Endothelial cell of umbilical vein (primary cell): ENCODE results near the gene GOLGA3. TPM values are rescaled to one million over a fixed set of nuclear protein-coding genes. Genes with fewer than 3 reads are reported as not detected.
"Not testable (repeated sequence)": the region's sequence is repeated elsewhere in the genome, so short reads cannot be mapped to it uniquely, and the experiment has no call there.

ENCODE experiments used
- BruUV-seq: library from RNA; stranded (reverse); fragments of 400-500 nt; replicated peaks from 2 replicates; lab custom pipeline; 2021; lab: Mats Ljungman, UMichigan
- CTCF ChIA-PET: fragments of 300-600, 350-600 bp; sonication (Branson Sonifier 250); formaldehyde crosslinking; loops from one replicate; lab custom pipeline; 2021; ENCODE audit warnings: antibody characterized with exemption, inconsistent platforms; lab: Charles Lee
- POLR2A ChIA-PET: fragments of 300-600, 350-600 bp; sonication (Branson Sonifier 250); formaldehyde crosslinking; loops from one replicate; lab custom pipeline; 2021; ENCODE audit warnings: antibody characterized with exemption, inconsistent platforms; lab: Charles Lee
- DNase-seq: peaks from one replicate; pipeline ENCODE4 v3.0.0-alpha.2; 2011; ENCODE audit warnings: low read depth, low spot score
- FAIRE-seq: peaks from 2 replicates; lab custom pipeline; 2011; peaks lifted over from hg19 to GRCh38; lab: Jason Lieb, UNC
- H2AFZ ChIP-seq: 2 replicates; pipeline ENCODE4 v1.6.0; 2012; ENCODE audit warnings: low read depth, low read length, control low read depth, inconsistent platforms
- H3K27ac ChIP-seq: 2 replicates; pipeline ENCODE4 v1.5.1; 2011; ENCODE audit warnings: low read depth, mild to moderate bottlenecking, control low read depth, low read length, moderate library complexity; ENCODE audit not compliant: insufficient read depth
- H3K27me3 ChIP-seq, 2 experiments: 2 replicates each; pipeline versions ENCODE4 v1.6.0 to v1.6.1; 2011; ENCODE audit warnings: low read length in 2 of 2, mixed read lengths in 1 of 2; ENCODE audit not compliant: control insufficient read depth in 2 of 2, insufficient read depth in 2 of 2
- H3K36me3 ChIP-seq, 2 experiments: 2 replicates in 1 of 2; 3 replicates in 1 of 2; pipeline ENCODE4 v1.5.1; 2011; ENCODE audit warnings: low read length in 2 of 2, mild to moderate bottlenecking in 1 of 2, moderate library complexity in 1 of 2; ENCODE audit not compliant: control insufficient read depth in 2 of 2, insufficient read depth in 2 of 2; ENCODE audit errors: extremely low read depth in 1 of 2
- H3K4me1 ChIP-seq: 3 replicates; pipeline ENCODE4 v1.5.1; 2011; ENCODE audit warnings: mild to moderate bottlenecking, low read length; ENCODE audit not compliant: control insufficient read depth, insufficient read depth; ENCODE audit errors: extremely low read depth
- H3K4me2 ChIP-seq: 2 replicates; pipeline ENCODE4 v1.6.1; 2011; ENCODE audit warnings: low read length, control low read depth, mixed read lengths; ENCODE audit not compliant: insufficient read depth
- H3K4me3 ChIP-seq, 3 experiments: fragments of 200-600 bp in 1 of 3; sonication (generic), shearing (Covaris generic) in 1 of 3; replicated peaks in 1 of 3; 2 replicates each; pipeline ENCODE4 v1.5.1; 2011 to 2016; ENCODE audit warnings: control low read depth in 3 of 3, low read length in 3 of 3, mild to moderate bottlenecking in 2 of 3, inconsistent platforms in 1 of 3, low read depth in 1 of 3, moderate library complexity in 1 of 3; ENCODE audit not compliant: insufficient read depth in 1 of 3
- H3K79me2 ChIP-seq: 2 replicates; pipeline ENCODE4 v1.6.0; 2012; ENCODE audit warnings: low read length, inconsistent platforms; ENCODE audit not compliant: control insufficient read depth, insufficient read depth
- H3K9ac ChIP-seq: replicated peaks from 2 replicates; pipeline ENCODE3; 2011; ENCODE audit warnings: low read length, control low read depth; ENCODE audit not compliant: insufficient read depth; ENCODE audit errors: extremely low read depth
- H3K9me1 ChIP-seq: replicated peaks from 3 replicates; pipeline ENCODE4 v1.6.0; 2011; ENCODE audit warnings: mild to moderate bottlenecking, low read length; ENCODE audit not compliant: control insufficient read depth, insufficient read depth; ENCODE audit errors: extremely low read depth
- H3K9me3 ChIP-seq: replicated peaks from 2 replicates; pipeline ENCODE4 v1.5.1; 2012; ENCODE audit warnings: low read length, inconsistent platforms; ENCODE audit not compliant: control insufficient read depth, insufficient read depth
- H4K20me1 ChIP-seq: replicated peaks from 2 replicates; pipeline ENCODE3; 2011; ENCODE audit warnings: mild to moderate bottlenecking, low read length; ENCODE audit not compliant: control insufficient read depth, insufficient read depth; ENCODE audit errors: extremely low read depth
- EZH2 ChIP-seq: IDR thresholded peaks from 2 replicates; pipeline ENCODE4 v1.6.1; 2012; ENCODE audit warnings: borderline replicate concordance, low read depth, mild to moderate bottlenecking, moderate library complexity, low read length, inconsistent platforms; ENCODE audit not compliant: severe bottlenecking
- JUN ChIP-seq: IDR thresholded peaks from 2 replicates; pipeline ENCODE4 v1.6.1; 2011; ENCODE audit warnings: borderline replicate concordance, low read depth; ENCODE audit not compliant: insufficient read length, insufficient read depth
- MYC ChIP-seq: IDR thresholded peaks from one replicate; pipeline ENCODE4 v1.6.1; 2011; ENCODE audit warnings: mild to moderate bottlenecking, low read depth, low read length
- POLR2A ChIP-seq: IDR thresholded peaks from 2 replicates; pipeline ENCODE4 v1.6.1; 2012; ENCODE audit warnings: low read depth, mild to moderate bottlenecking, control low read depth, low read length
- POLR2AphosphoS5 ChIP-seq: IDR thresholded peaks from 2 replicates; pipeline ENCODE4 v1.6.1; 2012; ENCODE audit warnings: low read depth, mild to moderate bottlenecking, control low read depth, low read length, moderate library complexity; ENCODE audit not compliant: insufficient read depth
- dilution Hi-C: fragments of 300-500 bp; cut with MboI; formaldehyde crosslinking; loops from one replicate; pipeline ENCODE4 v1.15.0; 2019; ENCODE audit warnings: low sequenced_read_pairs; ENCODE audit not compliant: extremely low pct_ligation_motif_present
- intact Hi-C: fragments of 100-400 bp; cut with micrococcal nuclease; formaldehyde crosslinking; loops from one replicate; pipeline ENCODE4 v1.10.0; 2022
- polyA plus RNA-seq, 4 experiments: library from polyadenylated mRNA; depleted of rRNA in 3 of 4; stranded (reverse) in 3 of 4; unstranded in 1 of 4; fragments of >200 nt; gene quantifications; 2 replicates each; pipeline versions ENCODE4 v1.2.1 to v1.2.3, GENCODE V29; 2011 to 2012; ENCODE audit warnings: missing spikeins in 1 of 4
- total RNA-seq: library from RNA; stranded (reverse); gene quantifications from 2 replicates; pipeline ENCODE4 v1.2.3, GENCODE V29; 2021
- TF ChIP-seq, protein P1 (sequence below), 2 donors: IDR thresholded peaks; 1 replicate in 1 of 2; 2 replicates in 1 of 2; pipeline ENCODE4 v1.5.1; 2011; ENCODE audit warnings: low read length in 2 of 2, mild to moderate bottlenecking in 2 of 2, moderate library complexity in 2 of 2, control low read depth in 1 of 2, inconsistent platforms in 1 of 2, low read depth in 1 of 2; ENCODE audit not compliant: insufficient read depth in 1 of 2; ENCODE audit errors: extremely low read depth in 1 of 2

Gene GOLGA3
- total and polyA plus RNA-seq, 2 donors (not counting 3 experiments of a cell fraction or from before 2014, with no cell fraction given) = 18.4 to 86.0 TPM

GRCh38 chr12:132812631-132813305, 15.9 kb downstream of the GOLGA3 start:
- ChIA-PET CTCF (no interaction called here), POLR2A (no interaction called here)
- no peak overlapping the region for H3K9ac ChIP-seq
- no peaks in the 10 kb centered on the region for H3K27me3 ChIP-seq
- H3K4me3 ChIP-seq = no peak overlapping the region
- DNase-seq = no peak
- no peak overlapping the region for H3K4me2 ChIP-seq
- H3K4me1 ChIP-seq = no peaks in the 10 kb centered on the region
- no TSS peak for BruUV-seq
- intact Hi-C loops = no loop called here
- H4K20me1 ChIP-seq = no peaks in the 10 kb centered on the region
- no peak overlapping the region for H3K27ac ChIP-seq
- FAIRE-seq = peak; percentile 15
- H3K9me3 ChIP-seq = no peaks in the 10 kb centered on the region
- dilution Hi-C loops = no loop called here
- peaks cover 5% of the 10 kb centered on the region for H3K79me2 ChIP-seq
- H3K36me3 ChIP-seq = peaks cover 20 to 44% of the 10 kb centered on the region in 2 experiments
- no peak overlapping the region for H2AFZ ChIP-seq
- H3K9me1 ChIP-seq = no peaks in the 10 kb centered on the region
- TF ChIP-seq POLR2A (no peak), JUN (no peak), MYC (no peak), EZH2 (no peak), POLR2AphosphoS5 (no peak)

DNA sequence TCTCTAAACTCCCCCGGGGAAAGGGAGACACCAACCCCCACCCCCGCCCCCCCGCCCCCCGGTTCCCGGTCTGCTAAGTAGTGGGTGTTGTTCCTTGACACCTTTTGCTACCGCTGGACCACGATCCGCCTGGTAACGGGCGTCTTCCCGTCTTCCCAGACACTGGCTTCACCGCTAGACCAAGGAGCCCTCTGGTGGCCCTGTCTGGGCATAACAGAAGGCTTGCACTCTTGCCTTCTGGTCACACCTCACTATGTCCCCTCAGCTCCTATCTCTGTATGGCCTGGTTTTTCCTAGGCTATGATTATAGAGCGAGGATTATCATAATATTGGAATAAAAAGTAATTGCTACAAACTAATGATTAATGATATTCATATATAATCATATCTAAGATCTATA, 19.3 kb downstream of the GOLGA3 start:
- H3K9ac ChIP-seq, H3K9me1 ChIP-seq, H2AFZ ChIP-seq, dilution Hi-C loops, H3K27me3 ChIP-seq, DNase-seq, H3K4me1 ChIP-seq, H3K27ac ChIP-seq, POLR2A ChIA-PET, H3K4me3 ChIP-seq, H3K9me3 ChIP-seq, CTCF ChIA-PET, intact Hi-C loops, H3K4me2 ChIP-seq, H4K20me1 ChIP-seq, BruUV-seq: not testable (repeated sequence)
- Histone ChIP-seq H3K79me2 (peaks cover 22% of the 10 kb centered on the region), H3K36me3 (peaks cover 12 to 47% of the 10 kb centered on the region in 2 experiments)
- FAIRE-seq = peak; percentile 43
- TF ChIP-seq, protein P1, sequence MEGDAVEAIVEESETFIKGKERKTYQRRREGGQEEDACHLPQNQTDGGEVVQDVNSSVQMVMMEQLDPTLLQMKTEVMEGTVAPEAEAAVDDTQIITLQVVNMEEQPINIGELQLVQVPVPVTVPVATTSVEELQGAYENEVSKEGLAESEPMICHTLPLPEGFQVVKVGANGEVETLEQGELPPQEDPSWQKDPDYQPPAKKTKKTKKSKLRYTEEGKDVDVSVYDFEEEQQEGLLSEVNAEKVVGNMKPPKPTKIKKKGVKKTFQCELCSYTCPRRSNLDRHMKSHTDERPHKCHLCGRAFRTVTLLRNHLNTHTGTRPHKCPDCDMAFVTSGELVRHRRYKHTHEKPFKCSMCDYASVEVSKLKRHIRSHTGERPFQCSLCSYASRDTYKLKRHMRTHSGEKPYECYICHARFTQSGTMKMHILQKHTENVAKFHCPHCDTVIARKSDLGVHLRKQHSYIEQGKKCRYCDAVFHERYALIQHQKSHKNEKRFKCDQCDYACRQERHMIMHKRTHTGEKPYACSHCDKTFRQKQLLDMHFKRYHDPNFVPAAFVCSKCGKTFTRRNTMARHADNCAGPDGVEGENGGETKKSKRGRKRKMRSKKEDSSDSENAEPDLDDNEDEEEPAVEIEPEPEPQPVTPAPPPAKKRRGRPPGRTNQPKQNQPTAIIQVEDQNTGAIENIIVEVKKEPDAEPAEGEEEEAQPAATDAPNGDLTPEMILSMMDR (IDR thresholded peaks at IDR 0.05; ENCODE audit: extremely low read depth in 1 of 2, insufficient read depth in 1 of 2, low read depth in 1 of 2, low read length in 2 of 2) = peak in 1 of 2 donors; percentile 36
